IPS-18c (cell line): ENCODE results near the gene ITPKC.
A peak's percentile ranks its signal among the peaks of the same experiment; 100 is the strongest.
"Not testable (repeated sequence)": the region's sequence is repeated elsewhere in the genome, so short reads cannot be mapped to it uniquely, and the experiment has no call there.

Experiments used
- H3K4me3 ChIP-seq: 2 replicates; pipeline ENCODE4 v1.7.0; 2013; ENCODE audit warnings: low read depth, mild to moderate bottlenecking, low read length, moderate library complexity; ENCODE audit not compliant: insufficient read depth
- H3K9me3 ChIP-seq: one replicate; pipeline ENCODE4 v1.6.1; 2013; ENCODE audit warnings: mild to moderate bottlenecking, low read length, moderate library complexity; ENCODE audit not compliant: control insufficient read depth, insufficient read depth

Gene ITPKC

GRCh38 chr19:40744554-40745401, 27.9 kb downstream of the ITPKC start:
- Histone ChIP-seq H3K4me3 (peak overlapping the region; percentile 28; the same call in 1 of the 2 replicates), H3K9me3 (no peaks in the 10 kb centered on the region)

- Histone ChIP-seq H3K9me3 (no peaks in the 10 kb centered on the region), H3K4me3 (no peak overlapping the region)
Observed at GRCh38 chr19:40745402-40745780, 28.5 kb downstream of the ITPKC start.

- Histone ChIP-seq H3K4me3 (no peak overlapping the region), H3K9me3 (no peaks in the 10 kb centered on the region)
Observed at GRCh38 chr19:40747536-40747935, 30.6 kb downstream of the ITPKC start.

- H3K4me3 ChIP-seq, result peak within 1 kb of the TSS; percentile 87
- no peaks in the 10 kb centered on the region for H3K9me3 ChIP-seq
Observed at GRCh38 chr19:40750058-40750873, 33.4 kb downstream of the ITPKC start, which contains the start of gene ACTMAP. Gene ACTMAP, minus strand, starts transcription at chr19:40750477. Its CDS starts 674 bp downstream, at chr19:40749803.

- Histone ChIP-seq H3K9me3 (no peaks in the 10 kb centered on the region), H3K4me3 (peak within 1 kb of the TSS; percentile 87)
Observed at GRCh38 chr19:40750874-40751537, 34.1 kb downstream of the ITPKC start, which contains the start of gene SNRPA. Gene SNRPA, plus strand, starts transcription at chr19:40751203. Its CDS starts 206 bp downstream, at chr19:40751409.

- Histone ChIP-seq H3K9me3 (no peaks in the 10 kb centered on the region), H3K4me3 (peak overlapping the region; percentile 83)
Observed at GRCh38 chr19:40752257-40752781, 35.4 kb downstream of the ITPKC start.

- Histone ChIP-seq H3K4me3 (no peak overlapping the region), H3K9me3 (no peaks in the 10 kb centered on the region)
Observed at GRCh38 chr19:40754611-40755247, 37.8 kb downstream of the ITPKC start.

GRCh38 chr19:40755248-40755624, 38.3 kb downstream of the ITPKC start:
- Histone ChIP-seq H3K4me3 (no peak overlapping the region), H3K9me3 (no peaks in the 10 kb centered on the region)

- no peaks in the 10 kb centered on the region for H3K9me3 ChIP-seq
- no peak overlapping the region for H3K4me3 ChIP-seq
Observed at GRCh38 chr19:40755791-40756190, 38.9 kb downstream of the ITPKC start.

- H3K9me3 ChIP-seq, result no peaks in the 10 kb centered on the region
Observed at GRCh38 chr19:40756502-40757110, 39.7 kb downstream of the ITPKC start.

GRCh38 chr19:40758491-40758890, 41.6 kb downstream of the ITPKC start:
- H3K4me3 ChIP-seq, result no peak overlapping the region
- H3K9me3 ChIP-seq, result no peaks in the 10 kb centered on the region

More at GRCh38 chr19:40756502-40757110, 39.7 kb downstream of the ITPKC start:
- no peak overlapping the region for H3K4me3 ChIP-seq

- H3K4me3 ChIP-seq, result no peak overlapping the region
- H3K9me3 ChIP-seq, result no peaks in the 10 kb centered on the region
Observed at GRCh38 chr19:40759352-40759751, 42.4 kb downstream of the ITPKC start.

- Histone ChIP-seq H3K9me3 (no peaks in the 10 kb centered on the region), H3K4me3 (no peak overlapping the region)
Observed at GRCh38 chr19:40762754-40763470, 46.0 kb downstream of the ITPKC start.

- H3K4me3 ChIP-seq, result no peak overlapping the region
Observed at GRCh38 chr19:40763526-40763925, 46.6 kb downstream of the ITPKC start.

GRCh38 chr19:40763963-40764362, 47.1 kb downstream of the ITPKC start:
- H3K4me3 ChIP-seq, result no peak overlapping the region
- H3K9me3 ChIP-seq, result no peaks in the 10 kb centered on the region

More at GRCh38 chr19:40763526-40763925, 46.6 kb downstream of the ITPKC start:
- no peaks in the 10 kb centered on the region for H3K9me3 ChIP-seq

GRCh38 chr19:40766385-40766784, 49.5 kb downstream of the ITPKC start:
- not testable (repeated sequence) for H3K9me3 ChIP-seq, H3K4me3 ChIP-seq
